RWPE1 (cell line): ENCODE results near the gene SFMBT1.

Source experiments
- CTCF ChIA-PET: fragments of 350-600 bp; sonication (Branson Sonifier 250); formaldehyde crosslinking; extraction: SDS; loops from one replicate; lab custom pipeline; 2021; lab: Yijun Ruan, JAX
- POLR2A ChIA-PET: fragments of 400-600 bp; formaldehyde crosslinking; extraction: SDS; loops from one replicate; lab custom pipeline; 2020; ENCODE audit warnings: antibody characterized with exemption; ENCODE audit not compliant: low non-redundant PET; lab: Yijun Ruan, JAX
- DNase-seq: peaks from one replicate; pipeline ENCODE4 v3.0.0; 2012; ENCODE audit warnings: low spot score
- H3K27ac ChIP-seq: fragments of 450-650 bp; 2 replicates; pipeline ENCODE4 v1.5.1; 2017
- TF ChIP-seq, protein P1 (sequence below): fragments of 450-650 bp; conservative IDR thresholded peaks from 2 replicates; pipeline ENCODE4 v1.5.1; 2017; ENCODE audit warnings: low read depth, mild to moderate bottlenecking

Gene SFMBT1

DNA sequence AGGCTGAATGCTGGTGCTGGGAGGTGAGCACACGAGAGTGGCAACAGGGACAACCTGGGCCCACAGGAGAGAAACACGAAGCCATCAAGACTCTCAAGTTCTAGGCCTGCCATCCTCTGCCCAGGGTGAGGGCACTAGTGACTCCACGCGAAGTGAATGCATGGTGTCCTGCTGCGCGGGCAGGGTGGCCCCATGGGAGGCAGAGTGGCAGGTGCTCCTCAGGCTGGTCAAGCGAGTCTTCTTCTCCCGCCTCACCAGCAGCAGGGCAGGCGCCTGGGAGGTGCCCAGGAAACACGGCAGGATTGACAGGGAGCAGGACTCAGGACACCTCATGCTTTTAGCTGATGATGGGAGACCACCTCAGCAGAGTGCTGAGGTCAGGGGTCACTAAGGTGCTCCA lies 175.4 kb downstream of the SFMBT1 start:
- DNase-seq, result no peak
- ChIA-PET CTCF (no interaction called here), POLR2A (no interaction called here)
- no peak overlapping the region for H3K27ac ChIP-seq
- TF ChIP-seq, protein P1, sequence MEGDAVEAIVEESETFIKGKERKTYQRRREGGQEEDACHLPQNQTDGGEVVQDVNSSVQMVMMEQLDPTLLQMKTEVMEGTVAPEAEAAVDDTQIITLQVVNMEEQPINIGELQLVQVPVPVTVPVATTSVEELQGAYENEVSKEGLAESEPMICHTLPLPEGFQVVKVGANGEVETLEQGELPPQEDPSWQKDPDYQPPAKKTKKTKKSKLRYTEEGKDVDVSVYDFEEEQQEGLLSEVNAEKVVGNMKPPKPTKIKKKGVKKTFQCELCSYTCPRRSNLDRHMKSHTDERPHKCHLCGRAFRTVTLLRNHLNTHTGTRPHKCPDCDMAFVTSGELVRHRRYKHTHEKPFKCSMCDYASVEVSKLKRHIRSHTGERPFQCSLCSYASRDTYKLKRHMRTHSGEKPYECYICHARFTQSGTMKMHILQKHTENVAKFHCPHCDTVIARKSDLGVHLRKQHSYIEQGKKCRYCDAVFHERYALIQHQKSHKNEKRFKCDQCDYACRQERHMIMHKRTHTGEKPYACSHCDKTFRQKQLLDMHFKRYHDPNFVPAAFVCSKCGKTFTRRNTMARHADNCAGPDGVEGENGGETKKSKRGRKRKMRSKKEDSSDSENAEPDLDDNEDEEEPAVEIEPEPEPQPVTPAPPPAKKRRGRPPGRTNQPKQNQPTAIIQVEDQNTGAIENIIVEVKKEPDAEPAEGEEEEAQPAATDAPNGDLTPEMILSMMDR, result no peak

DNA sequence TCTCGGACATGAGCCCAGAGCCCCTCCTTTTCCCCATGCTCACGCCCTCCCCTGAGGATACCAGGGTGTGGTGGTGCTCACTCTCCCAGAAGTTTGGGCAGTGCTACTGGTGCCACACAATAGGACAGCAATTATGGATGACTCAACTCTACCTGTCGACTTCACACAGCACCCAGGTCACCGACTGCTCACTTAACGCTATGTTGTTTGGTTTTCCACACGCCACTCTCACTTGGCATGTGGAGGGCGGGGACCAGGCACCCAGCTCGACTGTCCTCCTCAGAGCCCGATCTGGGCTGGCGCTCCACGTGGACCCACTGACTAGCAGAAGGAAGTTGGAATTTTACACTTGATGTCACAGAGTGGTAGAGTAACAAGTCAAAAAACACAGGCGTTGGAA lies 179.4 kb downstream of the SFMBT1 start:
- H3K27ac ChIP-seq, result no peak overlapping the region
- ChIA-PET CTCF (no interaction called here), POLR2A (no interaction called here)
- TF ChIP-seq, protein P1, result no peak
- DNase-seq, result no peak

DNA sequence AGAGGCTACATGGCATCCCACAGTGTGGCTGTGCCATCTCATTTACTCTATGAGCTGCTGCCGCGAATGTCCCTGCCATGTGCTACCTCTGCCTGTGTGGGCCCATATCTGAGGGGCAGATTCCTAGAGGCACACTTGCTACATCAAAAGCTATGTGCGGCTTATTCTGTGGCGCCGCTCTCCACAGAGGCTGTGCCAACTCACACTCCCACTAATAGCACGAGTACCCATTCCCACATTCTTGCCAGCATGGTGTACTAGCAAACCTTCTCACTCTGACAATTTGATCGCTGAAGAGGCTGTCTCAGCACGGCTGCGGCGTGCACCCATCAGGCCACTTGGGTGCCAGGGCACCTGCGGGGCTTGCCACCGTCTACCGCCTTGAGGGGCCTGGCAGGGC lies 179.9 kb downstream of the SFMBT1 start:
- ChIA-PET CTCF (no interaction called here), POLR2A (no interaction called here)
- no peak for DNase-seq
- no peak overlapping the region for H3K27ac ChIP-seq
- TF ChIP-seq, protein P1, result no peak

DNA sequence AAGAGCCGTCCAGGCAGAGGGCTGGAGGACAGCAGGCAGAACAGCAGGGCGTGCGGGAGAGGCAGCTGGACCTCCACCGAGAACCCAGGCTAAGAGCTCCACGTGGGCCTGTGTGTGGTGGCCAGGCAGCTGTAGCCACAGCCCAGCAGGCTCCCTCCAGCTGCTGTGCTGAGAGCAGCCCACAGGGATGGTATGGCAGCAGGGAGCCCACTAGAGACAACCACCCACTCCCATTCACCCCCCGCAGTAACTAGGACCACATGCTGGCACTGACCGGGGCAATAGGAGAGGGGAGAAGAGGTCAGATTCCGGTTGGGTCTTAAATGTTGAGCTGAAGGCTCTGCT lies 185.5 kb downstream of the SFMBT1 start:
- H3K27ac ChIP-seq, result no peak overlapping the region
- no peak for DNase-seq
- CTCF ChIA-PET, result no interaction called here
- TF ChIP-seq, protein P1, result no peak
- POLR2A ChIA-PET, result no interaction called here

DNA sequence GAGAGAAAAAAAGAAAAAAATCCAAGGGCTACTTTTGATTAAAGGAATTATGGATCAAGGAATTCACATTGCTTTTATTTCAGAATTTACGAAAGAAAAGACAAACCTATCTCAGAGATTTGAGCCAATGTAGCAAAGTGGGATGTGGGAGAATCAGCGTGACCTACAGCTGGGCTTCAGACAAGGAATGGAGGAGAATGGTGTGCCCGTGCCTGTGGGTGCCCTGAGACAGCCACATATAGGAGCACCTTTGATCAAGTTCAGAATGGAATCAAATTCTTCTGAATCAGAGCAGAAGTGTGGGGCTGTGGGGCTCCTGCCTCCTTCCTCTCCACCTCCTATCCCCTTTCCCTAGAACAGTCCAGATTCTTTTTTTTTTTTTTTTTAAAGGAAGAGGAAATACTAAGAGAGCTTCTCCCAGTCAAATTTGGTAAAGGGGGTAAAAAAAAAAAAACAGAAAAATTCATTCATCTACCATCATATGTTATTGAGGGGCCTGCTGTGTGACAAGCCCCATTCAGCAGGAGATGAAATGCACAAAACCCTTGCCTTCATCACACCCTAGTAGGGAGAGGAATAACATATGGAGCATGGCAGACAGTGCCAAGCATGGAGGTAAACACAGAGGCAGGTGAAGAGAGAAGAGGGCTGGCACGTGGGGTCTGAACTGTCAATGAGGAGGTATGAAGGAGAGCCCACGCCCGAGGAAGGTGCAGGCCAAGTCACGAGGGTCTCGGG lies 186.0 kb downstream of the SFMBT1 start:
- ChIA-PET POLR2A (interaction anchor here (0.6 kb wide), 1 partner anchor 128 kb away, joined by 3 read pairs; no protein-coding TSS in a partner anchor), CTCF (no interaction called here)
- no peak for DNase-seq
- H3K27ac ChIP-seq, result no peak overlapping the region
- TF ChIP-seq, protein P1, result no peak

DNA sequence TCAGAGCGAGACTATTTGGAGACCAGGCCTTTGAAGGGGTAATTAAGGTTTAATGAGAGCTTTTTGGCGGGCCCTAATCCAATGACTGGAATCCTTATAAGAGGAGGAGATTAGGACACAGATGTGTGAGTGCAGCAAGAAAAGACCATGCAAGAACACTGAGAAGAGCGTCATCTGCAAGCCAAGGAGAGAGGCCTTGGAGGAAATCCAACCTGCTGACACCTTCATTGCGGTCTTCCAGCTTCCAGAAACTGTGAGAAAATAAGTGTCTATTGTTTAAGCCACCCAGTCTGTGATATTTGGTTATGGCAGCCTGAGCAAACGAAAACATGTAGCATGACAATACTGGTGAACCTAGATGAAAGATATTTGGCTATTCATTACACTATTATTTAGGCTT lies 188.0 kb downstream of the SFMBT1 start:
- ChIA-PET CTCF (no interaction called here), POLR2A (no interaction called here)
- TF ChIP-seq, protein P1, result no peak
- no peak overlapping the region for H3K27ac ChIP-seq
- DNase-seq, result no peak
